Measurements from ENCODE around the gene ITGB1BP1.

The ITGB1BP1 gene

GRCh38 chr2:9406529-9407362, 16.6 kb downstream of the ITGB1BP1 start:
- no peak for DNase-seq (ENCODE audit: low read depth)
- TF ChIP-seq CTCF (conservative IDR thresholded peaks at IDR 0.05; ENCODE audit: low read length) = no peak
- no peak overlapping the region for H3K4me3 ChIP-seq (ENCODE audit: low read length)

GRCh38 chr2:9405636-9406035, 17.7 kb downstream of the ITGB1BP1 start:
- DNase-seq (ENCODE audit: low read depth) = no peak
- no peak overlapping the region for H3K4me3 ChIP-seq (ENCODE audit: low read length)
- TF ChIP-seq CTCF (conservative IDR thresholded peaks at IDR 0.05; ENCODE audit: low read length) = no peak

- no peak overlapping the region for H3K4me3 ChIP-seq (ENCODE audit: low read length)
- DNase-seq (ENCODE audit: low read depth) = no peak
- no peak for TF ChIP-seq CTCF (conservative IDR thresholded peaks at IDR 0.05; ENCODE audit: low read length)
Observed at GRCh38 chr2:9404451-9404850, 18.9 kb downstream of the ITGB1BP1 start.

GRCh38 chr2:9403924-9404323, 19.4 kb downstream of the ITGB1BP1 start:
- DNase-seq (ENCODE audit: low read depth) = no peak
- no peak for TF ChIP-seq CTCF (conservative IDR thresholded peaks at IDR 0.05; ENCODE audit: low read length)
- no peak overlapping the region for H3K4me3 ChIP-seq (ENCODE audit: low read length)

- DNase-seq (ENCODE audit: low read depth) = no peak
- TF ChIP-seq CTCF (conservative IDR thresholded peaks at IDR 0.05; ENCODE audit: low read length) = no peak
- H3K4me3 ChIP-seq (ENCODE audit: low read length) = no peak overlapping the region
Observed at GRCh38 chr2:9401646-9402371, 21.5 kb downstream of the ITGB1BP1 start.

- DNase-seq (ENCODE audit: low read depth) = no peak
Observed at GRCh38 chr2:9401059-9401547, 22.2 kb downstream of the ITGB1BP1 start.

More at GRCh38 chr2:9401059-9401547, 22.2 kb downstream of the ITGB1BP1 start:
- no peak for TF ChIP-seq CTCF (conservative IDR thresholded peaks at IDR 0.05; ENCODE audit: low read length)
- H3K4me3 ChIP-seq (ENCODE audit: low read length) = no peak overlapping the region

Data from AG10803 (cell line).